HG02763 (cell line): ENCODE data around the gene UTP15.

Source experiments
- ATAC-seq: cut with Tn5 transposase; IDR thresholded peaks from one replicate; pipeline ENCODE4 v1.9.1; 2021; ENCODE audit warnings: mild to moderate bottlenecking, moderate library complexity; ENCODE audit not compliant: unreplicated experiment

UTP15 gene

DNA sequence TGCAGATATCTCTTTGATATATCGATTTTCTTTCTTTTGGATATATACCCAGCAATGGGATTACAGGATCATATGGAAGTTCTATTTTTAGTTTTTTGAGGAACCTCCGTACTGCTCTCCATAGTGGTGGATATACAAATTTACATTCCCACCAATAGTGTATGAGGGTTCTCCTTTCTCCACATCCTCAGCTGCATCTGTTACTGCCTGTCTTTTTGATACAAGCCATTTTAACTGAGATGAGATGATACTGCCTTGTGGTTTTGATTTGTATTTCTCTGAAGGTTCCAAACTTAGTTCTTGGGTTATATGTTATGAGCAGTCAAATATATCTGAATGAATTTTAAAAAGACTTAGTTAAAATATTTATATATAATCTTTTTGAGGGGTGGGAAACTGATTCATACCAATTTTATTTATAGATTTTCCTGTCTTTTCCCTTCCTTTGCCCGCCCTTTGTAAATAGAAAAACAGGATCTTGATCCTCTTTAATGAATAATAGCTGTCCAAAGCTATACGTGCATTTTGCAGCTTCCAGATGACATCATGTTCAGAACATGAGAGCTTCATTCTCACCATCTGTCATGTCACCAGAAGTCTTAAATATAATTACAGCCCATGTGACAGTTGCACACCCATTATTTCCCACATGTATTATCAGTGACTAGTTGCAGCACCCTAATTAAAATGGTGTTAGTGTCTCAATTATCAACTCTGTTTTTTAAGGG, 54.2 kb downstream of the UTP15 start:
- ATAC-seq, result no peak

DNA sequence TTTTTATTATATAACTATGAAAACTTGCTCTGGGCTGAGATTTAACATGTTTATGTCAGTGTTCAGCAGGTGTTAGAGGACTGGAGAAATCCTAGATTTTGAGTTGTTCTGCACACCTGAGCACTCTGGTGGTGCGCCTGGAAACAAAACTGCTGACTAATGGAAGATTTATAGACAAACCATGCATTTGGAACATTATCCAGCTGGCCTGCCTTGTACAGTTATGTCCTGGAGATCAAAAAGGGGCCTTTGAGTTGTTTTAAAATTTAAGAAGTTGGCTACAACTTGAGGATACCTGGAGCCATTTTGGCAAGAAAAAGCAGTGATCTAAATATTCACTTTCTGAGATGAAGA, 54.8 kb downstream of the UTP15 start:
- ATAC-seq, result no peak

DNA sequence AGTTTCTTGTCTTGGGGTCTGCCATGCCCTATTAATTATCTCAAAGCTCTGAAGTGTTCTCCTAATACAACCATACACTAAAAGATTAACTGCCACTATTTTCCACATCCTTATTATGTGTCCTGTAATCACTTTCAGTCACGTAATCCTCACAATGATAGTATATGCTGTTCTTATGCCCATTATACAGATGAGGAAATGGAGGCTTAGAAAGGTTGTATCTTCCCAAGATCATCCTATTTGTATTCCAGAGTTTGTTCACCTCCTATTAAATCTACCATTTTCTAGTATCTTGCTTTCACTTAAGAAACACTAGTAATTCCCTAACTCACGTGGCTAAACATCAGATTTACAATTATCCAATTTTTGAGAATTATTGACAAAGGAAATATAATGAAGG, 57.5 kb downstream of the UTP15 start:
- ATAC-seq, result no peak

DNA sequence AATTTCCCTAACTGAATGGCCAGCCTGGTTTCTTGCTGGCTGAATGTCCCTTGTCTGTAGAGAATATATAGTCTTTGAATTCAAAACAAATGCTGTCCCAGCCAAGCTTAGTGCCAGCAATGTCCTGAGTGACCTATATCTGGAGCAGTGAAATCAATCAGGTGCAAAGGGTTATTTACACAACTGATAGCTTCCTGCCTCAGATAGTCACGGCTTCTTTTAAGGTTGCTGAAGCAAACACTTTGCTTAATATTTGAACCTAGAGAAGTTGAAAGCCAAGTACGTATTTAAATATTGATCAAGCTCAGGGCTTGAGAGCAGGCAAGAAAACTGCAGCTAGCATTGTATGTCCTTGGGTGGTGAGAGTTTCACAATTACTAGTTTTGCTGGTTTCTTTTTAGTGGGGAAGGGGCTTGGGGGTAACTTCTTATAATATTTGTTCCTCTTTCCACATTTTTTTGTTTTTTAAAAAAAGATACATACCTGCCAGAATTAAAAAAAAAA, 58.4 kb downstream of the UTP15 start:
- no peak for ATAC-seq

DNA sequence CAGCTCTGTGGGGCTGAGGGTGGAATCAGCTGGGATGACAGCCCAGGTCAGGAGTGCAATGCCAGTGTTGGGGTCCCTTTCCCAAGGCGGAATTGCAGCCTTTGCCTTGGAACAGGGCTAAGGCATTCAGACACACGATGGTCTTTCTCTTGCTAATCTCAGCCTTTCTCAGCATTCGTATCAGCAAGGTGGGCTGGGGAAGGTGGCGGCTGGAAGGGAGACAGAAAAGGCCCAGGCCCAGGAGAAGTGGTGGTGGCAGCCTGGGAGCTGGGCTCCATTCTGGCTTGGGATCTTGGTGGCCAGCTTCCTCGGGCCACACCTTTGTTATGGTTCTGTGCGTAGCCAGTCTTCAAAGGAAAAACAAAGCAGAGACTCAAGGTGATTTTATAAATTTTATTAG, 59.3 kb downstream of the UTP15 start:
- ATAC-seq, result no peak

DNA sequence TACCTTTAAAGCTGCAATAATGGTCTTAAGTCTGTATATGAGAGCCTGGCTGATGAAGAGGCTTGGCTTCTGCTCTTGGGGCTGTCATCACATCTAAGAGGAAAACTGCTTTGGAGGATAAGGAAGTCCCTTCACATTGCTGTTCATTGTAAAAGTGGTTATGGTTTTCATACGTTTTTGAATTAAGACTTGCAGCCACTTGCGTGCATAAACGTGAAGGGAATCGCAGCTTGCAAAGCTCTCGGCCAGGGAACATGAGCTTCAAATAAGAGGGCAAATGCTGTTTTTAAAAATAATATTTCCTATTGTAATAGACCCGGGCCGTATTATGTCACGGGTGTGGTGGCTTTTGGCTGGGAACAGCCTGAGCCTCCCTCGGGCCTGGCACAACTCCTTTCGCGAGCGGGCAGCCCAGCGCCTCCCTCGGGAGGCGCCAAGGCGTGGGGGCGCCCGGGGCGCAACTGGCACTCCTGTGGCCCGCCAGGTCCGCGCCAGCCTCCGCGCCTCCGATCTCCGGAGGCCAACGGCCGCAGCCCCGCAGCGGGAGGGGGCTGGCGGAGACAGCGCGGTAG, 59.9 kb downstream of the UTP15 start:
- ATAC-seq, result no peak

DNA sequence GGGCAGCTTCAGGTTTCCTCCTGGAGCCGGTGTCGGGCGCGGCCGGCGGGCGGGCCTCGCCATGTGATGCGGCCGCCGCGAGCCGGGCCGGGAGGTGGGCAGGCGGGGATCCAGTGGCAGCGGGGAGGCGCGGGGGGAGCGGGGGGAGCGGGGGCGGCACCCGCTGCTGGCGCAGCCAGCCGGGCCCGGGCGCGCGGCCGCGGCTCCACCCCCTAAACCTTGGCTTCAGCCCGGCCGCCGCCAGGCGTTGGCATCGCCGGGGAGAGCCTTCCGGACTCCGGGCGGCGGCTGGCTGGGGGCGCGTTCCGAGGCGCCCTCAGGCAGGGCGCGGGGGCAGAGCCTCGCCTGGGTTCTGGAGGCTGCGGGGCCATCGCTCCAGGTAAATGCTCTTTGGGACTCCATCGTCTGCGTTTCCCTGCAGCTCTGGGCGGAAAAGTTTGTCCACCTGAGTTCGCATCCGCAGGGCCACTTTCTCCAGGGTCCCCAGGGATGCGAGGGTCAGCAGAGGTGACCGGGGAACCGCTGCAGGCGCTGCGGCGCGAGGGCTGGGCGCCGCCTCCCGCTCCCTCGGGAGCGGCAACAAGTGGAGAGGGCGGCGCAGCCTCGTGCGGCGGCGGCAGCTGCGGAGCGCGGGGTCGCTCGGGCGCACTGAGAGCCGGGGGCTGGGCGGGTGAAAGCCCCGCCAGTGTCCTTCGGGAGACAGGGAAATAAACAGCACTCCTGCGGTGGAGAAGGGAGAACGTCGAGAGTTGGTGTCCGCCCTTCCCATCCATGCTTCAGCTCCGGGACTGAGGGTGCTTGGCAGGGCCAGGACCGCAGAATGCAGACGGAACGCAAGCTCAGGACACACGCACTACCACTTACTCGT, 60.6 kb downstream of the UTP15 start, which contains the start of gene ARHGEF28:
Gene ARHGEF28 (plus strand): TSS at position 253 of the 868 bp plus-strand sequence. CDS start 58,656 bp downstream, outside the sequence.
- no peak for ATAC-seq

DNA sequence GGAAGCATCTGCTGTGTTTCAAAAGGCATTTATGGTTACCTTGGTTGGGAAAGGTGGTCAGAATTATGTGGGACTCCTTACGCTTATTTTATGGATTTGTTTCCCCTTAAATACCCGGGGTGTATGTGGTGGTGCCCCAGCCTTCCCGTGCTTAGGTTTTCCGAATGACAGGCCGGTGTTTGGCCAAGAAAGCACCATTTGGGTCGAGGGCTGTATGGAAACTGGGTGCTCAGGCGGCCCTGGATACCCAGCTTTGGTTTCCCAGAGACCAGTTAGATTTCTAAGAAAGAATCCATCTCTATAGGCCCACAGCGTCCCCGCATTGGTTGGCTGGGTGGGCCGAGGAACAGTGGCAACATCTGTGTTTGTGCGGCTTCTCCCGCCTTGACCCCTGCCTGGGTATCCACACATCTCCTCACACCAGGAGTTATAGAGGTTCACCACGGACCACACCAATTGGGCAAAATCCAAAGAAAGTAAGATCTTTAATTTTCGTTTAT, 61.3 kb downstream of the UTP15 start:
- no peak for ATAC-seq

DNA sequence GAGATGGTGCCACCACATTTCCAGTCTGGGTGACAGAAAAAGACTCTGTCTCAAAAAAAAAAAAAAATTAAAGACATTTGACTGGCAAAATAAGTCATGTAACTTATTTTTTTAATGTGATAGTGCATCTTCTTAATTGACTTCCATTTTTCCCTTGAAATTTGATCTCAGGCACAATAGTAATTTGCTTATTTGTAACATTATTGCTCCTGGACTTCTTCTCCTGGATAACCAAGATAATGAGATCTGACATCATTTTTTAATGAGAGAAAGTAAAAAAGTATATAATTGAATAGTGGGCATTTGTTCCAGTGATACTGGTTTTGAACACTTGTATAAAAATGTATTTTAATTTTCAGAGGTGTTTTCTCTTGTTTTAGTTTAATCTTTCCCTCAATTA, 63.9 kb downstream of the UTP15 start:
- ATAC-seq, result no peak

DNA sequence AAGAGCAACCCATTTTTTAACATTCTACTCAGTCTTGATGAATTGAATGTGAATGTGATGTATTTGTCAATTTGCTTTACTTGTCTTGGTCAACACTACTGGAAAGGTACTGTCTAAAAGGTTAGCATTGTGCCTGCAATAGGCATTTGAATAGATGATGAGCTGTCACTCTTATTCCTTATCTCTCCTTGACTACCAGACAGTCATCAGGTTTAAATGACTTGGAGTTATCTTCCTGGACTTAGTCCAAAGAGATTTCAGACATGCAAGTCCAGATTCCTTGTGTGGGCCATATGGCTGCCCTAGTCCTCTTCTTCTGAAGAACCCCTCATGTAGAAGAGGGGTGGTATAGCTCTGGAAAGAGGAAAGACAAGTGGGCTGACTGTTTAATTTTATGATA, 65.2 kb downstream of the UTP15 start:
- no peak for ATAC-seq

DNA sequence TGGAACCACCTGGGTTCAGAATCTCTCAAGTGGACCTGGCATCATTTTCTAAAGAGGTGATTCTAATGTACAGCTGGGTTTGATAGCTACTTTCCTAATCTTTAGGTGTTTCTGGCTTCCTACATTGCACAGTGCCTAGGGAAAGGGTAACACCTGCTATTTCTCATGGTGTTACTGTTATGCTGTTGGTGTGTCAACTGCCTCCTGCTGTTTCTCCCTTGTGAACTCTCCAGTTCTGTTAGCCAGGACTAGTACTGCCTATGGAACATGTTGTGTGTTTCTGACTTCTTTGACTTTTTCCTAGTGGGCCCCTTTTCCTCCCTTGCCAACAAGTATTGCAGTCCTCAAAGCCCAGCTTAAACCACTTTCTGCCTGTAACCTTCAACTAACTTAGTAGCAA, 66.0 kb downstream of the UTP15 start:
- no peak for ATAC-seq
